Body of pancreas (tissue), 4 donors: ENCODE data around the gene DYNC1I1.

ENCODE experiments used
- CTCF ChIP-seq, 7 experiments: fragments of 450-650 bp in 4 of 7; fragments of 200-600 bp in 3 of 7; sonication (generic) in 3 of 7; IDR thresholded peaks; one replicate each; pipeline ENCODE4 v1.5.1; 2016 to 2019; ENCODE audit warnings: antibody characterized with exemption in 7 of 7
- POLR2A ChIP-seq, 3 donors: fragments of 450-650 bp; IDR thresholded peaks; one replicate each; pipeline ENCODE4 v1.6.1; 2016; ENCODE audit warnings: antibody characterized with exemption in 3 of 3, mild to moderate bottlenecking in 2 of 3

DNA sequence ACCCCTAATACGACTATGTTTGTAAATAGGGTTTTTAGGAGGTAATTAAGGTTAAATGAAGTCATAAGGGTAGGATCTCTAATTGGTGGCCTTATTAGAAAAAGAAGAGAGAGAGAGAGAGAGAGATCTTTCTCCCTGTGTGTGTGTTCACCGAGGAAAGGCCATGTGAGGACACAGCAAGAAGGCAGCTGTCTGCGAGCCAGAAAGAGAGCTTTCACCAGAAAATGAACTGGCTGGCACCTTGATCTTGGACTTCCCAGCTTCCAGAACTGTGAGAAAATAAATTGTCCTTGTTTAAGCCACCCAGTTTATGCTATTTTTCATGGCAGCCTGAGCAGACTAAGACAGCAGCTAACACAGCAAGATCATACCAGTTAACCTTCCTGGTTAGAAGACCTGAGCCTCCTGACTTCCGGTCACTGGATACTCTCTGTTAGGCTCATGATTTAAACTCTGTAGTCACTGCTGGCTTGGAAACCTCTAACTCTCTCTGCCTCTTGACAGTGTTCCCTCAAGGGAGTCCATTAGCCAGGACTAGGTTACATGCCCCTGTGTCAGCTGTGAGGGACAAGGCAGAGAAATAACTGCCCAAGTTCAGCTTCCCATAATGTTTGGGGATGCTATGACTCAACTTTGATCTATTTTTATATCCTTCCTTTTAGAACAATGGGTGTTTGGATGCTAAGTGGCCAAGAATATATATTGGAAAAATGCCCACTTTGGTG, 102.3 kb downstream of the DYNC1I1 start:
- TF ChIP-seq CTCF (IDR thresholded peaks at IDR 0.05) (no peak), POLR2A (IDR thresholded peaks at IDR 0.05) (no peak)
